Erythroblast (primary cell): ENCODE data around the gene SLC6A7.

Experiments used
- GATA1 ChIP-seq: IDR thresholded peaks from 2 replicates; pipeline ENCODE4 v1.6.1; 2011; ENCODE audit warnings: low read depth, mild to moderate bottlenecking, control low read depth, low read length, moderate library complexity
- POLR2A ChIP-seq: IDR thresholded peaks from 2 replicates; pipeline ENCODE4 v1.6.1; 2011; ENCODE audit warnings: mild to moderate bottlenecking, low read length

GRCh38 chr5:150167512-150167850, 22.4 kb upstream of the SLC6A7 start:
- TF ChIP-seq POLR2A (no peak), GATA1 (no peak)
